NCI-H510A (cell line): ENCODE results near the gene MATR3.

Experiments
- DNase-seq: peaks from one replicate; lab custom pipeline; 2025; lab: John Stamatoyannopoulos, UW

MATR3 gene

GRCh38 chr5:139272471-139273321, 20.8 kb upstream of the MATR3 start:
- no peak for DNase-seq

GRCh38 chr5:139273322-139273571, 20.3 kb upstream of the MATR3 start:
- no peak for DNase-seq

GRCh38 chr5:139273572-139274289, 19.8 kb upstream of the MATR3 start:
- peak; percentile 60 for DNase-seq

GRCh38 chr5:139275536-139275935, 18.0 kb upstream of the MATR3 start:
- no peak for DNase-seq

GRCh38 chr5:139275956-139276355, 17.6 kb upstream of the MATR3 start:
- DNase-seq = no peak

GRCh38 chr5:139276426-139276825, 17.1 kb upstream of the MATR3 start:
- no peak for DNase-seq

GRCh38 chr5:139277171-139277570, 16.4 kb upstream of the MATR3 start:
- DNase-seq = no peak

- no peak for DNase-seq
These were observed 14.8 kb upstream of the MATR3 start for GRCh38 chr5:139278540-139279274.

- DNase-seq = no peak
These were observed 11.4 kb upstream of the MATR3 start for GRCh38 chr5:139282197-139282557.

GRCh38 chr5:139283252-139284166, 10.0 kb upstream of the MATR3 start:
- no peak for DNase-seq

- no peak for DNase-seq
These were observed 9.2 kb upstream of the MATR3 start for GRCh38 chr5:139284295-139284694.

GRCh38 chr5:139285651-139286392, 7.7 kb upstream of the MATR3 start:
- no peak for DNase-seq

GRCh38 chr5:139287890-139288635, 5.5 kb upstream of the MATR3 start:
- DNase-seq = no peak

- DNase-seq = no peak
These were observed 2.5 kb upstream of the MATR3 start for GRCh38 chr5:139291051-139291450.

GRCh38 chr5:139293202-139293506, 386 bp upstream of the MATR3 start:
- no peak for DNase-seq

- peak; percentile 49 for DNase-seq
These were observed 1.0 kb downstream of the MATR3 start for GRCh38 chr5:139294374-139295165.

GRCh38 chr5:139295346-139296057, 2.0 kb downstream of the MATR3 start:
- no peak for DNase-seq

- no peak for DNase-seq
These were observed 2.7 kb downstream of the MATR3 start for GRCh38 chr5:139296198-139296597.

GRCh38 chr5:139296862-139297326, 3.4 kb downstream of the MATR3 start:
- no peak for DNase-seq
